ENCODE measurements around the gene PCDHGA8.
"Not testable (repeated sequence)": the region's sequence is repeated elsewhere in the genome, so short reads cannot be mapped to it uniquely, and the experiment has no call there.

Gene PCDHGA8

GRCh38 chr5:141427783-141428426, 35.5 kb downstream of the PCDHGA8 start:
- Mint-ChIP-seq H3K9me3 (peaks cover 19% of the 10 kb centered on the region), H3K27ac (no peak overlapping the region), H3K4me3 (no peak overlapping the region), H3K4me1 (ENCODE audit: low read depth) (peaks cover 3% of the 10 kb centered on the region), H3K27me3 (ENCODE audit: low read depth) (peaks cover 43% of the 10 kb centered on the region), H3K36me3 (ENCODE audit: low read depth) (peaks cover 2% of the 10 kb centered on the region)

- H3K27me3 Mint-ChIP-seq (ENCODE audit: low read depth): peaks cover 29% of the 10 kb centered on the region
- peaks cover 21% of the 10 kb centered on the region for H3K9me3 Mint-ChIP-seq
- peak within 1 kb of the TSS; percentile 77 for H3K4me3 Mint-ChIP-seq
- peaks cover 5% of the 10 kb centered on the region for H3K36me3 Mint-ChIP-seq (ENCODE audit: low read depth)
- H3K4me1 Mint-ChIP-seq (ENCODE audit: low read depth): peaks cover 6% of the 10 kb centered on the region
- H3K27ac Mint-ChIP-seq: peak within 1 kb of the TSS; percentile 73
Observed at GRCh38 chr5:141430332-141431113, 38.1 kb downstream of the PCDHGA8 start, which contains the start of gene PCDHGA12. Gene PCDHGA12 (plus strand): TSS chr5:141430507. CDS start chr5:141430760, 253 bp downstream.

GRCh38 chr5:141431286-141431685, 38.9 kb downstream of the PCDHGA8 start:
- Mint-ChIP-seq H3K9me3 (peaks cover 21% of the 10 kb centered on the region), H3K27ac (no peak overlapping the region), H3K27me3 (ENCODE audit: low read depth) (peaks cover 29% of the 10 kb centered on the region), H3K4me1 (ENCODE audit: low read depth) (peaks cover 6% of the 10 kb centered on the region), H3K4me3 (peak overlapping the region; percentile 62), H3K36me3 (ENCODE audit: low read depth) (peaks cover 5% of the 10 kb centered on the region)

GRCh38 chr5:141432308-141432707, 39.9 kb downstream of the PCDHGA8 start:
- peaks cover 29% of the 10 kb centered on the region for H3K27me3 Mint-ChIP-seq (ENCODE audit: low read depth)
- H3K36me3 Mint-ChIP-seq (ENCODE audit: low read depth); H3K4me3 Mint-ChIP-seq; H3K4me1 Mint-ChIP-seq (ENCODE audit: low read depth); H3K27ac Mint-ChIP-seq: not testable (repeated sequence)
- peaks cover 21% of the 10 kb centered on the region for H3K9me3 Mint-ChIP-seq

GRCh38 chr5:141432726-141433125, 40.3 kb downstream of the PCDHGA8 start:
- H3K36me3 Mint-ChIP-seq (ENCODE audit: low read depth); H3K4me1 Mint-ChIP-seq (ENCODE audit: low read depth); H3K27ac Mint-ChIP-seq; H3K4me3 Mint-ChIP-seq: not testable (repeated sequence)
- Mint-ChIP-seq H3K9me3 (peaks cover 21% of the 10 kb centered on the region), H3K27me3 (ENCODE audit: low read depth) (peaks cover 29% of the 10 kb centered on the region)

- no peak overlapping the region for H3K4me3 Mint-ChIP-seq
- no peak overlapping the region for H3K27ac Mint-ChIP-seq
- peaks cover 29% of the 10 kb centered on the region for H3K27me3 Mint-ChIP-seq (ENCODE audit: low read depth)
- H3K4me1 Mint-ChIP-seq (ENCODE audit: low read depth): peaks cover 6% of the 10 kb centered on the region
- H3K36me3 Mint-ChIP-seq (ENCODE audit: low read depth): peaks cover 5% of the 10 kb centered on the region
- peaks cover 21% of the 10 kb centered on the region for H3K9me3 Mint-ChIP-seq
Observed at GRCh38 chr5:141434006-141434405, 41.6 kb downstream of the PCDHGA8 start.

GRCh38 chr5:141437221-141437620, 44.8 kb downstream of the PCDHGA8 start:
- peaks cover 10% of the 10 kb centered on the region for H3K27me3 Mint-ChIP-seq (ENCODE audit: low read depth)
- H3K4me3 Mint-ChIP-seq: no peak overlapping the region
- peaks cover 3% of the 10 kb centered on the region for H3K36me3 Mint-ChIP-seq (ENCODE audit: low read depth)

GRCh38 chr5:141439411-141440141, 47.1 kb downstream of the PCDHGA8 start:
- Mint-ChIP-seq H3K36me3 (ENCODE audit: low read depth) (no peaks in the 10 kb centered on the region), H3K4me3 (no peak overlapping the region), H3K9me3 (no peaks in the 10 kb centered on the region), H3K4me1 (ENCODE audit: low read depth) (no peaks in the 10 kb centered on the region), H3K27me3 (ENCODE audit: low read depth) (peaks cover 4% of the 10 kb centered on the region), H3K27ac (no peak overlapping the region)

More at GRCh38 chr5:141437221-141437620, 44.8 kb downstream of the PCDHGA8 start:
- H3K9me3 Mint-ChIP-seq: peaks cover 8% of the 10 kb centered on the region
- peaks cover 2% of the 10 kb centered on the region for H3K4me1 Mint-ChIP-seq (ENCODE audit: low read depth)
- H3K27ac Mint-ChIP-seq: no peak overlapping the region

- Mint-ChIP-seq H3K4me3 (no peak overlapping the region), H3K9me3 (no peaks in the 10 kb centered on the region), H3K27me3 (ENCODE audit: low read depth) (peaks cover 4% of the 10 kb centered on the region), H3K4me1 (ENCODE audit: low read depth) (no peaks in the 10 kb centered on the region), H3K36me3 (ENCODE audit: low read depth) (no peaks in the 10 kb centered on the region), H3K27ac (no peak overlapping the region)
Observed at GRCh38 chr5:141440341-141440740, 47.9 kb downstream of the PCDHGA8 start.

GRCh38 chr5:141441571-141442170, 49.2 kb downstream of the PCDHGA8 start:
- H3K4me1 Mint-ChIP-seq (ENCODE audit: low read depth): no peaks in the 10 kb centered on the region
- peaks cover under 1% of the 10 kb centered on the region for H3K27me3 Mint-ChIP-seq (ENCODE audit: low read depth)
- H3K27ac Mint-ChIP-seq: no peak overlapping the region
- H3K36me3 Mint-ChIP-seq (ENCODE audit: low read depth): no peaks in the 10 kb centered on the region
- H3K9me3 Mint-ChIP-seq: no peaks in the 10 kb centered on the region
- no peak overlapping the region for H3K4me3 Mint-ChIP-seq
